ENCODE data around the gene WNT7B. TPM values are rescaled to one million over a fixed set of nuclear protein-coding genes. Genes with fewer than 3 reads are reported as not detected.

The WNT7B gene
- total and polyA plus RNA-seq, 2 of the 8 experiments (the other 6 are each of a cell fraction or from before 2014, with no cell fraction given): 0.14 to 0.24 TPM

GRCh38 chr22:45917146-45917545 is 59.8 kb downstream of the WNT7B start (continued):
- TF ChIP-seq CHD7 (IDR thresholded peaks at IDR 0.05; ENCODE audit: insufficient replicate concordance, low read length) (no peak), SP1 (IDR thresholded peaks at IDR 0.05; ENCODE audit: low read depth, low read length) (no peak), KDM4A (IDR thresholded peaks at IDR 0.05; ENCODE audit: low read depth, low read length, severe bottlenecking) (no peak), NANOG (IDR thresholded peaks at IDR 0.05; ENCODE audit: insufficient read depth, low read depth, low read length, poor library complexity, severe bottlenecking) (no peak), MAX (IDR thresholded peaks at IDR 0.05) (no peak), SP2 (IDR thresholded peaks at IDR 0.05; ENCODE audit: low read length) (no peak), CBX5 (IDR thresholded peaks at IDR 0.05; ENCODE audit: low read depth, low read length) (no peak), SRF (IDR thresholded peaks at IDR 0.05; ENCODE audit: low read depth, low read length) (no peak), GABPA (IDR thresholded peaks at IDR 0.05; ENCODE audit: borderline replicate concordance, insufficient read depth, low read length) (no peak), POLR2A (IDR thresholded peaks at IDR 0.05; ENCODE audit: control extremely low read depth in 1 of 2, low read depth in 2 of 2, low read length in 2 of 2) (no peak), RFX5 (IDR thresholded peaks at IDR 0.05; ENCODE audit: borderline replicate concordance, low read depth, low read length) (no peak), HDAC6 (IDR thresholded peaks at IDR 0.05; ENCODE audit: low read depth, low read length) (no peak), BCL11A (IDR thresholded peaks at IDR 0.05; ENCODE audit: low read depth in 2 of 2, low read length in 2 of 2) (no peak)
